Mammary epithelial cell (primary cell): ENCODE data around the gene CEP290.

ENCODE experiments used
- CTCF ChIP-seq, 2 donors: IDR thresholded peaks in 1 of 2; conservative IDR thresholded peaks in 1 of 2; 2 replicates each; pipeline ENCODE4 v1.5.1; 2011 to 2012; ENCODE audit warnings: inconsistent platforms in 2 of 2, low read length in 2 of 2, mild to moderate bottlenecking in 2 of 2, control low read depth in 1 of 2, low read depth in 1 of 2; ENCODE audit not compliant: insufficient read depth in 1 of 2; ENCODE audit errors: extremely low read depth in 1 of 2
- EZH2 ChIP-seq: IDR thresholded peaks from 2 replicates; pipeline ENCODE4 v1.6.1; 2012; ENCODE audit warnings: low read length, inconsistent platforms, borderline replicate concordance

GRCh38 chr12:88001327-88001726, 140.6 kb downstream of the CEP290 start:
- TF ChIP-seq EZH2 (no peak), CTCF (conservative IDR thresholded peaks at IDR 0.05 in 1 of 2, IDR thresholded peaks at IDR 0.05 in 1 of 2; ENCODE audit: extremely low read depth in 1 of 2, insufficient read depth in 1 of 2, low read depth in 1 of 2, low read length in 2 of 2) (no peak)
